ENCODE measurements around the gene SASH3.

The SASH3 gene

GRCh38 chrX:129831091-129831885 is 51.5 kb downstream of the SASH3 start:
- no peak overlapping the region for H3K4me3 ChIP-seq (ENCODE audit: low read length)
- H3K4me1 ChIP-seq (ENCODE audit: insufficient read depth, low read length), result no peaks in the 10 kb centered on the region
- H3K27me3 ChIP-seq (ENCODE audit: insufficient read depth, low read length), result no peaks in the 10 kb centered on the region
- H3K9ac ChIP-seq (ENCODE audit: low read depth, low read length), result no peak overlapping the region
- H3K36me3 ChIP-seq (ENCODE audit: insufficient read depth, low read depth, low read length), result no peaks in the 10 kb centered on the region
- H3K9me3 ChIP-seq (ENCODE audit: insufficient read depth, low read depth, low read length), result no peaks in the 10 kb centered on the region
- no peak overlapping the region for H3K27ac ChIP-seq (ENCODE audit: low read length)

GRCh38 chrX:129833153-129833990 is 53.6 kb downstream of the SASH3 start:
- Histone ChIP-seq H3K4me3 (ENCODE audit: low read length) (no peak overlapping the region), H3K36me3 (ENCODE audit: insufficient read depth, low read depth, low read length) (peaks cover 16% of the 10 kb centered on the region), H3K27me3 (ENCODE audit: insufficient read depth, low read length) (no peaks in the 10 kb centered on the region), H3K4me1 (ENCODE audit: insufficient read depth, low read length) (no peaks in the 10 kb centered on the region), H3K9ac (ENCODE audit: low read depth, low read length) (no peak overlapping the region), H3K27ac (ENCODE audit: low read length) (no peak overlapping the region), H3K9me3 (ENCODE audit: insufficient read depth, low read depth, low read length) (no peaks in the 10 kb centered on the region)

DNA sequence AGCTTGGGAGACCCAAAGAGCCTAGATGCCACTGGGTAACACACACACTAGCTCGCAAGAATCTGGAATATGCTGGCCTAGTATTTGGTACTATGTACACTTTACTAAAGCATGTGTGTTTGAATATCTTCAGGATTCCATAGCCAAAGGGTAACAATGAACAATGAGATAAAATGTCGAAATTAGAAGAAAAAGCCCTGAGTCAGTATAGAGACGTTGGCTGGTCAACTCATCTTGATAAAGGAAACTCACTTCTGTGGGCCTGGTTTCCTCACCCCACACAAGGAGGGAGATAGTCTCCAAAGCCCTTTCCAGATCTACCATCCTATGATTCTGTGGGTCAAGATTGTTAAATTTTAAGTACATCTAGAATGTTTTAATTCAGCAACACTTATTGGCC is 57.1 kb downstream of the SASH3 start:
- H3K27me3 ChIP-seq (ENCODE audit: insufficient read depth, low read length), result no peaks in the 10 kb centered on the region
- H3K4me1 ChIP-seq (ENCODE audit: insufficient read depth, low read length), result no peaks in the 10 kb centered on the region
- H3K4me3 ChIP-seq (ENCODE audit: low read length), result no peak overlapping the region
- H3K9me3 ChIP-seq (ENCODE audit: insufficient read depth, low read depth, low read length), result no peaks in the 10 kb centered on the region
- H3K27ac ChIP-seq (ENCODE audit: low read length), result no peak overlapping the region
- peaks cover 24% of the 10 kb centered on the region for H3K36me3 ChIP-seq (ENCODE audit: insufficient read depth, low read depth, low read length)
- no peak overlapping the region for H3K9ac ChIP-seq (ENCODE audit: low read depth, low read length)

- Histone ChIP-seq H3K9ac (ENCODE audit: low read depth, low read length) (no peak overlapping the region), H3K27me3 (ENCODE audit: insufficient read depth, low read length) (no peaks in the 10 kb centered on the region), H3K27ac (ENCODE audit: low read length) (no peak overlapping the region), H3K36me3 (ENCODE audit: insufficient read depth, low read depth, low read length) (peaks cover 25% of the 10 kb centered on the region), H3K4me1 (ENCODE audit: insufficient read depth, low read length) (no peaks in the 10 kb centered on the region; the same call in 1 of the 2 replicates), H3K9me3 (ENCODE audit: insufficient read depth, low read depth, low read length) (no peaks in the 10 kb centered on the region), H3K4me3 (ENCODE audit: low read length) (no peak overlapping the region)
Observed at GRCh38 chrX:129840344-129840743, 60.6 kb downstream of the SASH3 start.

GRCh38 chrX:129842510-129843208 is 62.9 kb downstream of the SASH3 start:
- no peak overlapping the region for H3K27ac ChIP-seq (ENCODE audit: low read length)
- no peaks in the 10 kb centered on the region; the same call in 1 of the 2 replicates for H3K4me1 ChIP-seq (ENCODE audit: insufficient read depth, low read length)

GRCh38 chrX:129843209-129843458 is 63.4 kb downstream of the SASH3 start:
- Histone ChIP-seq H3K4me1 (ENCODE audit: insufficient read depth, low read length) (no peaks in the 10 kb centered on the region; the same call in 1 of the 2 replicates), H3K9me3 (ENCODE audit: insufficient read depth, low read depth, low read length) (no peaks in the 10 kb centered on the region), H3K4me3 (ENCODE audit: low read length) (peak overlapping the region; percentile 94), H3K27ac (ENCODE audit: low read length) (no peak overlapping the region), H3K27me3 (ENCODE audit: insufficient read depth, low read length) (no peaks in the 10 kb centered on the region), H3K36me3 (ENCODE audit: insufficient read depth, low read depth, low read length) (peaks cover 9% of the 10 kb centered on the region; the same call in 1 of the 2 replicates), H3K9ac (ENCODE audit: low read depth, low read length) (peak overlapping the region; percentile 83)

More at GRCh38 chrX:129842510-129843208, 62.9 kb downstream of the SASH3 start:
- Histone ChIP-seq H3K9ac (ENCODE audit: low read depth, low read length) (peak overlapping the region; percentile 83), H3K27me3 (ENCODE audit: insufficient read depth, low read length) (no peaks in the 10 kb centered on the region), H3K36me3 (ENCODE audit: insufficient read depth, low read depth, low read length) (peaks cover 13% of the 10 kb centered on the region; the same call in 1 of the 2 replicates), H3K9me3 (ENCODE audit: insufficient read depth, low read depth, low read length) (no peaks in the 10 kb centered on the region), H3K4me3 (ENCODE audit: low read length) (peak overlapping the region; percentile 94)

- no peaks in the 10 kb centered on the region for H3K9me3 ChIP-seq (ENCODE audit: insufficient read depth, low read depth, low read length)
- no peaks in the 10 kb centered on the region for H3K27me3 ChIP-seq (ENCODE audit: insufficient read depth, low read length)
- no peak within 1 kb of the TSS for H3K27ac ChIP-seq (ENCODE audit: low read length)
- peak within 1 kb of the TSS; percentile 83 for H3K9ac ChIP-seq (ENCODE audit: low read depth, low read length)
- peak within 1 kb of the TSS; percentile 94 for H3K4me3 ChIP-seq (ENCODE audit: low read length)
- peaks cover 9% of the 10 kb centered on the region; the same call in 1 of the 2 replicates for H3K36me3 ChIP-seq (ENCODE audit: insufficient read depth, low read depth, low read length)
- no peaks in the 10 kb centered on the region; the same call in 1 of the 2 replicates for H3K4me1 ChIP-seq (ENCODE audit: insufficient read depth, low read length)
Observed at GRCh38 chrX:129843459-129844306, 63.9 kb downstream of the SASH3 start, which contains the start of gene ZDHHC9. Gene ZDHHC9 (minus strand): TSS chrX:129843886. CDS start chrX:129841945, 1,941 bp downstream.
